GDM1 (cell line): ENCODE results near the gene TRPT1.
A peak's percentile ranks its signal among the peaks of the same experiment; 100 is the strongest.

Source experiments
- DNase-seq: peaks from one replicate; lab custom pipeline; 2025; lab: John Stamatoyannopoulos, UW

Gene TRPT1

GRCh38 chr11:64208086-64208795, 17.7 kb downstream of the TRPT1 start:
- no peak for DNase-seq

- peak; percentile 79 for DNase-seq
Measured at GRCh38 chr11:64207256-64208085, 18.5 kb downstream of the TRPT1 start.

DNA sequence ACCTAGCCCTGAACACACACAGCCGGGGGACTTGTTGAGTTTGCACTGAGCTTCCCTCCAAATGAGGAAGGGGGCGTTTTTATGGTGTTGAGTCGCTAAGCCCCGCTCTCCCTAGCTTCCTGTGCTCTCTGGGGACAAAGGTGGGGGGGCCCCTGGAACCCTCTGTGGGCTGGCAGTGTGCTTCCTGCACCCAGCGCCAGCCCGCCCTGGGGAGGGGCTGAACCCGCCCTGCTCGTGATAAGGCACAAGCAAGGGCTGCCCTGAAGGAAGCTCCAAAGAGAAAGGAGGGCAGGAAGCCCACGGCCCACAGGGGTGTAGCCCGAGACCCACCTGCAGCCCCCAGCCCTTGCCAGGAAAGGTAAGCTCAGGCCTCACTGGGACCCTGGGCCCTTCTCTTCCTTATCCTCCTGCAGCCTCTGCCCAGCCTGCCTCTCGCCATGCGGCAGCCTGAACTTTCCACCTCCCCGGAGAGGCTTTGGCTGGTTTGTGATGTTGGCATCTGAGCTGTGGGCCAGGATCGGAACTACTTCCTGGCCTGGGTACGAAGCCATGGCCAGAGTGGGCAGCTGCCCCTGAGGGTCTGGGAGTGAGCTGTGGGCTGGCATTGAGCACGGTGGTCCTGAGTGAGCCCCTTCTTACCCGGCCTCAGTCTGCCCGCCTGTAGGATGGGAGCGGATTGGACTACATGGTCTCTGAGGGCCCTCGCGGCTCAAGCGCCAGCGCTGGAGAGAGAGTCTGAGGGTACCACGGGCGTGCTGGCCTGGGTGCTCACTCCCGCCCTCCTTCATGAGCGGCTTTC, 19.3 kb downstream of the TRPT1 start, which contains the start of gene FERMT3:
FERMT3 (plus strand) TSS at position 265 of the 799 bp plus-strand sequence. CDS start 644 bp downstream, outside the sequence.
- peak; percentile 87 for DNase-seq

- DNase-seq = peak; percentile 78
Measured at GRCh38 chr11:64204464-64204989, 21.5 kb downstream of the TRPT1 start.

GRCh38 chr11:64204080-64204440, 21.9 kb downstream of the TRPT1 start:
- no peak for DNase-seq

DNA sequence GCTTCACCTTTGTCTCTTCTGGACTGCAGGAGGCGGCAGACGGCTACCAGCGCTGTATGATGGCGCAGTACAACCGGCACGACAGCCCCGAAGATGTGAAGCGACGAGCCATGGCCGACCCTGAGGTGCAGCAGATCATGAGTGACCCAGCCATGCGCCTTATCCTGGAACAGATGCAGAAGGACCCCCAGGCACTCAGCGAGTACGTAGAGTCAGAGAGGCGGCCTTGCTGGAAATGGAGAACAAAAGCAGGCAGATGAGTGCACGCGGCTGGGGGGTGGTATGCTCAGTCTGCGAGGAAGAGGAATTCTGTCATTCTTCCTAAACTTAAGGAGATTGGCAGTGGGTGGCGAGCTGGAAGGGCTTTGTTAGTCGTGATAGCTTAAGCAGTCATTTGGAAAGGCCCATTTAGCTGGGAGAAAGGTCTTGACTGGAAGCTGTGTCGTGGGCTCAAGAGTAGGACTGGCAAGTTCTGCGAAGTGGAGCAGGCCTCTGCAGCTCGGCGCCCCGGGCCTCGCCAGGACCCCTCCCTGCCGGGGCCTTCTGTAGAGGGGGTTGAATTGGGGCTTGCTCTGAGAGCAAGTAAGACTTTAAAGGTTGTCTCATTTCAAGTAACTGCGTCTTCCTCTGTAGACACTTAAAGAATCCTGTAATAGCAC, 22.4 kb downstream of the TRPT1 start:
- DNase-seq = no peak

DNA sequence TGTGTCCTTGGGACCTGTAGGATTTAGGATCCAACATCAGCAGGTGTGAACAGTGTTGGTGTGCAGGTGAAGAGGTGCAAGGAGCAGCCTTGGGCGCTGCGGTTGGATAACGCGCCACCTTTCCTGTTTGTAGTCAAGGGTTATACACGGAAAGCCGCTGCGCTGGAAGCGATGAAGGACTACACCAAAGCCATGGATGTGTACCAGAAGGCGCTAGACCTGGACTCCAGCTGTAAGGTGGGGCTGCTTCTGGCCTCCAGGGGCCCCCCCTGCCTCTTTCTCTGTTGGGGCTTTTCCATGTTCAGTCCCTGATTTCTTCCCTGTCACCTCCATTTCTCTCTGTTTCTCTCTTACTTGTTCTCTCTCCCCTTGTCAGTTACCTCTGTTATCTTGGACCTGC, 23.0 kb downstream of the TRPT1 start:
- no peak for DNase-seq

- DNase-seq = no peak
Measured at GRCh38 chr11:64201543-64201942, 24.4 kb downstream of the TRPT1 start.

DNA sequence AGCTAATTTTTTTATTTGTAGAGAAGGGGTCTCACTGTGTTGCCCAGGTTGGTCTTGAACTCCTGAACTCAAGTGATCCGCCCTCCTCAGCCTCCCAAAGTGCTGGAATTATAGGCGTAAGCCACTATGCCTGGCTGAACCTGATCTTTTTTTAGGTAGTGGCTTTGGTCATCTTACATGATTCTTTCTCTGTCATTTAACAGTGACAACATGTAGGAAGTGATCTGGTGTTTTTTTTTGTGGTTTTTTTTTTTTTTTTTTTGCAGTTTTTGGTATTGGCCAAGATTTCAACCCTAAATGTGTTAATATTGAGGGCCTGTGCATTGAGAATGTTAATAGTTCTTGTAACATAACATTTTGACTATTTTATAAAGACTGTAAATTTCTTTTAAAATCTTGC, 27.5 kb downstream of the TRPT1 start:
- no peak for DNase-seq

GRCh38 chr11:64196626-64197025, 29.4 kb downstream of the TRPT1 start:
- DNase-seq = no peak

DNA sequence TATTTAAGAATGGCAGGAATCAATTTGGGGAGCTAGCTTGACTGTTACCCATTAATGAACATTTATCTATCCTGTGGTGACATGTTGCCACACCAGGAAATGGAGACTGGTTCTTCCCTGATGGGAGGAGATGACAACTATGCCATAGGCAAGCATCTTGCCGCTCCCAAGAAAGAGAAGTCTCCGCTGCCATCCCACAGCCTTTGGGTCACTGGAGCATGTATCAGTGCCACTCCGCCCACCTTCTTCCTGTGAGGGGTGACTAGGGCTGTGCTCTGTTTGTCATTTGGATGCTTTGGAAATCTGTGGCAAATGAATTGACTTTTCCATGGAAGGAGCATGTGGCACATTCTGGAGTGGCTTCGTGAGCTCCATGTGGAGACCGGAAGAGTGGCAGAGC, 33.6 kb downstream of the TRPT1 start:
- no peak for DNase-seq

DNA sequence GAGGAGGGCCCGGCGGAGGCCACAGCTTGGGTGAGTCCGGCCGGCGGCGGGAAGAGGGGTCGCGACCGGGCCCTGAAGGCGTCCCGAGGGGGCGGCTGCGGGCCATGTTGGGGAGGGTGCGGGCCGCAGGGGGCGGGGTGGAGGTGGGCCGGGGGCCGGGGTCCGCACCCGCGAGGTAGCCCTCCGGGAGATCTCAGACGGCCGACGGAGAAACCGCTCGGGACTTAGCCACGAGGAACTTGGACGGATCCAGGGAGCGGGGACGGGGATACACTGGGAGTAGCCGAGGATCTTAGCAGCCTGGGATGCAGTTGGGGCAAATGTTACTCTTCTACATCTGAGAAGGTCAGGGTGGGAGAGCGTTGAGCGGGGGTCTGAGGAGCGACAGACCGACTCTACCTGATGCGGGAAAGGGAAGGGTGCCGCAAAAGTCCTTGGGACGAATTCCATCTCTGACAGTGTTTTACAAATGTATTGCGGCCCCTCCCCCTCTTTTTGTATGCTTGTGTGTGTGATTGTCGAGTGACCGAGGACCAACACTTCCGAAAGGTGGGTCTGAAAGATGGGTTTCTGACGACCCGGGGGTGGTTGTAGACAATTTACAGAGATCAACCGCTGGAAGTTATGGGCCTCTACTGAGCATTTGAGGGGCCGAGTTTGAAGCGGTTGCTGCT, 39.4 kb downstream of the TRPT1 start:
- no peak for DNase-seq

GRCh38 chr11:64185693-64186491, 40.1 kb downstream of the TRPT1 start, which contains the start of gene STIP1:
STIP1 (plus strand) TSS chr11:64186171; CDS start chr11:64186262, 91 bp downstream.
- peak; percentile 100 for DNase-seq

DNA sequence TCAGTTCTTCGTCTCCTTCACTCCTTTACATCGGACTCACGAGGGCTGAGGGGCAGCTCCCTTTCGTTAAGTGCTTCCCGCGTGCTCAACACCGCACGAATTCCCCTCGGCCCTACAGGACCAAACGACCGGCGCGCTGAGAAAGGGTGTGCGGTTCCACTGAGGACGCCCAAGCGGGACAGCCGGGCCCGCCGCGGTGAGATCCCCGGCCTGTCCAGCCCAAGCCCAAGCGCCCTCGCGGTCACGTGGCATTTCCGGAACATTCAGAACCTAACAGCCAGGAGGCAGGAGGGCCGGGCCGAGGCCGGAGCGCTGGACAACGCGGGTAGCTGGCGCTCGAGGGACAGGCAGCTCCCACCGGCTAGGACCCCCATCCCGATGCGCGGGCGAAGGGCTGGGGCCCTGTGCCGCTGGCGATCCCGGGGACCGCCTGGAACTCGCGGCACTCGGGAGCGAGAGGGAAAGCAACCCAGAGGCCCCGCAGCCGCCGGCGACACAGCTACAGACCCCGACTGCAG, 40.8 kb downstream of the TRPT1 start:
- peak; percentile 30 for DNase-seq

GRCh38 chr11:64183890-64184289, 42.1 kb downstream of the TRPT1 start:
- DNase-seq = no peak

GRCh38 chr11:64181506-64182411, 44.2 kb downstream of the TRPT1 start:
- peak; percentile 78 for DNase-seq

- no peak for DNase-seq
Measured at GRCh38 chr11:64180891-64181290, 45.1 kb downstream of the TRPT1 start.

DNA sequence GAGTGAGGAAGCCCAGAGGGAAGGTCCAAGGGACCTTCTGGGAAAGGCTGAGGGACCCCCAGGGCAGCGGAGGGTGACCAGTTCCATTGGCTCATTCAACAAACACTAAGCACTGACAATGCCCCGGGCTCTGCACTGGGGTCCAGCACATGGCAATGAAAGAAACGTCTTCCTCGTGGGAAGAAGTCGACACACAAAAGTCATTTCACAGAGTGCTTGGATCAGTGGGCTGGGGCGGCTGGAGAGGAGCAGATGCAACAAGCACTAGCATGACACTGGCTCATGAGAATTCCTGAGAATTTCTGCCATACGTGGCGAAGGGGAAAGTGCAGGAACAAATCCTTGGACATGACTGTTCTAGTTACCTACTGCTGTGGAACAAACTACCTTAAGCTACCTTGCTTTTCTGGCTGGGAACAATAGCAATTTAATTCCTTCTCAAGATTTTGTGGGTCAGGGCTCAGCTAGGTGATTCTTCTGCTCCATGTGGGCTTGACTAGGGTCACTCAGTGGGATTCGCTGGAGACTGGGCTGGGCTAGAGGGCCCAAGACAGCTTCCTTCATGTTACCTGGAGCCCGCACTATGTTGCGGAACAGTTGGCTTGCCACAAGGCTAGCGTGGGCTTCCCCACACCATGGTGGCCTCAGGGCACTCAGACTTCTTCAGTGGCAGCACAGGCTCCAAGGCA, 46.9 kb downstream of the TRPT1 start:
- no peak for DNase-seq
